ENCODE data around the gene DDX5.

The DDX5 gene

GRCh38 chr17:64449545-64449944 lies 56.5 kb downstream of the DDX5 start:
- in situ Hi-C loops (cut with MboI; ENCODE audit: low sequenced_read_pairs): no loop called here

- in situ Hi-C loops (cut with MboI; ENCODE audit: low sequenced_read_pairs): no loop called here
Measured at GRCh38 chr17:64448665-64449512, 57.2 kb downstream of the DDX5 start, which contains the start of gene MILR1. MILR1 (plus strand) TSS chr17:64449115; CDS start chr17:64449169, 54 bp downstream.

Data from HL-60/S4 (cell line).